MV-4-11 (cell line): Measurements from ENCODE around the gene ACSL5.
A peak's percentile ranks its signal among the peaks of the same experiment; 100 is the strongest.
"Not testable (repeated sequence)": the region's sequence is repeated elsewhere in the genome, so short reads cannot be mapped to it uniquely, and the experiment has no call there.

Source experiments
- DNase-seq: peaks from one replicate; lab custom pipeline; 2025; lab: John Stamatoyannopoulos, UW

The ACSL5 gene

GRCh38 chr10:112374724-112375541 is 1.0 kb downstream of the ACSL5 start:
- peak; percentile 26 for DNase-seq

DNA sequence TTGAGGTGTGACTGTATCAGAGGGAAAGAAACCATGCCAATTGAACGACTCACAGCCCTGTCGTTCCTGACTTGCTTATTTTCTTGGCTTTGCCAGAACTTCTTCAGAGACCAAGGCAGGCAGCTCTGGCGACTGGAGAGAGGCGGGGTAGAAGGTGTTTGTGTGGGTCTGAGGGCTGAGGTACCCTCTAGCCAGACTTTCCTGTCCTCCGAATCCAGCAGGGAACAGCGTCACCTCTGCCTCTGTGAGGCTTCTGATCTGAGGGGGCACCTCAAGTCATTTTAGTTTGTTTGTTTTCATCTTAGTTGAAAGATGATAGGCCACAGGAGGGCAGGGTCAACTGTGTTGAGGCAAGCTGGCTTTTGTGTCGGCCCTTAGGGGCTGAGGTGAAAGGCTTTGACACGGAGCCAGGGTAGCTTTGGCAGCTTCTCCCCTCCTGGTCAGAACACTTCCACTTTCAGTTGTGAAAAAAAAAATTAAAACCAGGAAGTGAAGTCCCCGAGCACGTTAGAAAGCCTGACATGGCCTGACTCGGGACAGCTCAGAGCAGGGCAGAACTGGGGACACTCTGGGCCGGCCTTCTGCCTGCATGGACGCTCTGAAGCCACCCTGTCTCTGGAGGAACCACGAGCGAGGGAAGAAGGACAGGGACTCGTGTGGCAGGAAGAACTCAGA is 1.9 kb downstream of the ACSL5 start:
- DNase-seq, result peak; percentile 82

GRCh38 chr10:112376396-112376790 is 2.5 kb downstream of the ACSL5 start:
- no peak for DNase-seq

DNA sequence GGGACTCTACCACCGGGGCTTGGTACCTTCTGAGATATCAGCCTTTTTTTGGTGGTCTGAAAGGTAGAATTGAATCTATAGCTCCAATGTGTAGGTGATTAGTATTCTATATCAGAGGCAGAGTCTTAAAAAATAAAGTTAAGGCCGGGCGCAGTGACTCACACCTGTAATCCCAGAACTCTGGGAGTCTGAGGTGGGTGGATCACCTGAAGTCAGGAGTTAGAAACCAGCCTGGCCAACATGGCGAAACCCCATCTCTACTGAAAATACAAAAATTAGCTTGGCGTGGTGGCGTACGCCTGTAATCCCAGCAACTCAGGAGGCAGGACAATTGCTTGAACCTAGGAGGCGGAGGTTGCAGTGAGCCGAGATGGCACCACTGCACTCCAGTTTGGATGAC is 3.2 kb downstream of the ACSL5 start:
- DNase-seq, result not testable (repeated sequence)

GRCh38 chr10:112379635-112380296 is 5.8 kb downstream of the ACSL5 start:
- DNase-seq, result no peak

GRCh38 chr10:112382515-112383235 is 8.8 kb downstream of the ACSL5 start:
- DNase-seq, result no peak

- no peak for DNase-seq
Observed at GRCh38 chr10:112383325-112383724, 9.4 kb downstream of the ACSL5 start.

DNA sequence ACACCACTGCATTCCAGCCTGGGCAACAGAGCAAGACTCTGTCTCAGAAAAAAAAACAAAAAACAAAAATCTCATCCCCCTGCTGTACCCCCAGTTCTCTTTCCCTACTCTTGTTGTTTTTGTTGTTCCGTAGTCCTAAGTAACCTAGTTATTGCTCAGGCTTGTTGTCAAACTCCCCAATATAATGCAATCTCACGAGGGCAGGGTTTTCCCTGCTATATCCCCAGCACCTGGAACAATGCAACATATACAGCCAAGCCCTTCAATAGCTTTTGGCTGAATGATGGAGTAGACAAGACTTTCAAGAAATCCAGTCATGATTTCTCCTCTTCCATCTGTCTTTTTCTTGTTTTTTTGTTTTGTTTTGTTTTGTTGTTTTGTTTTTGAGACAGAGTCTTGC is 10.2 kb downstream of the ACSL5 start:
- no peak for DNase-seq

GRCh38 chr10:112385201-112385600 is 11.3 kb downstream of the ACSL5 start:
- DNase-seq, result no peak

DNA sequence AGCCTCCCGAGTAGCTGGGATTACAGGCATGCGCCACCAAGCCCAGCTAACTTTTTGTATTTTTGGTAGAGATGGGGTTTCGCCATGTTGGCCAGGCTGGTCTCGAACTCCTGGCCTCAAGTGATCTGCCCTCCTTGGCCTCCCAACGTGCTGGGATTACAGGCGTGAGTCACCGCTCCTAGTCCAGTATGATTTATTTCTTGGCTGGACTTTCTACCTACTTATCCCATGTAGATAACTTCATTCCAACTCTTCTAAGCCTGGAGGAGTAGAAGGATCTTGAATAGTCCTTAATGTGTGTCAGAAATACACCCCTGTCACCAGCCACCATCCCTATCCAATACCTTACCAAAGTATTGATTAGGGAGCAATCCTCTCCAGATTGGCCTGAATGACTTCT is 14.1 kb downstream of the ACSL5 start:
- not testable (repeated sequence) for DNase-seq

DNA sequence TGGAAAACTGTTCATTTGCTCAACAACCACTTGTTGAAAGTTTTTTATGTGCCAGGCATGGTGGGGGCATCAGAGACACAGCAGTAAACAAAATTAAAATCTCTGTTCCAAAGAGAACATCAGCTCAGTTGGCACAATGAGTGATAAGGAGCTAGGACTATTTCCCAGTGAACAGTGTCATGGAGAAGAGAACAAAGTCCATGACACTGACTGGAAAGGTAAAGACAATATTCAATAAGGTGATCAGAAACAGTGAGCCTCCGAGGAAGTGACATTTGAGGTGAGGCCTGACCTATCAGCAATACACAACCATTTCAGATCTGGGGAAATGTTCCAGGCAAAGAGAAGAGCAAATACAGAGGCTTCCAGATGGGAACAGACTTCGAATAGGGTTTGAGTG is 14.6 kb downstream of the ACSL5 start:
- DNase-seq, result no peak

- peak; percentile 90 for DNase-seq
Observed at GRCh38 chr10:112389271-112389822, 15.4 kb downstream of the ACSL5 start.

DNA sequence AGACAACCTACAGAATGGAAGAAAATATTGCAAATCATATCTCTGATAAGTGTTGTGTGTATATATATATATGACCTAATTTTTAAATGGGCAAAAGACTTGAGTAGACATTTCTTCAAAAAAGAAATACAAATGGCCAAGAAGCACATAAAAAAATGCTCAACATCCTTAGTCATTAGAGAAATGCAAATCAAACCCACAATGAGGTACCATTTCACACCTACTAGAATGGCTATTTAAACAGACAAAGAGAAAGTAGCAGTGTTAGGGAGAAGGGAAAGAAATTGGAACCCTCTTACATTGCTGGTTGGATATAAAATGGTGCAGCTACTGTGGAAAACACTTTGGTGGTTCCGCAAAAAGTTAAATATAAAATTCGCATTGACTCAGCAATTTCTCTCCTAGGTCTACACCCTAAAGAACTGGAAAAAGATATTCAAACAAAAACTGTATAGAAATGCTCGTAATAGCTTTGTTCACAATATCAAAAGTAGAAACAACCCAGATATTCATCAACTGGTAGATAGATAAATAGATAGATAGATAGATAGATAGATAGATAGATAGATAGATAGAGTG is 16.3 kb downstream of the ACSL5 start:
- DNase-seq, result no peak

DNA sequence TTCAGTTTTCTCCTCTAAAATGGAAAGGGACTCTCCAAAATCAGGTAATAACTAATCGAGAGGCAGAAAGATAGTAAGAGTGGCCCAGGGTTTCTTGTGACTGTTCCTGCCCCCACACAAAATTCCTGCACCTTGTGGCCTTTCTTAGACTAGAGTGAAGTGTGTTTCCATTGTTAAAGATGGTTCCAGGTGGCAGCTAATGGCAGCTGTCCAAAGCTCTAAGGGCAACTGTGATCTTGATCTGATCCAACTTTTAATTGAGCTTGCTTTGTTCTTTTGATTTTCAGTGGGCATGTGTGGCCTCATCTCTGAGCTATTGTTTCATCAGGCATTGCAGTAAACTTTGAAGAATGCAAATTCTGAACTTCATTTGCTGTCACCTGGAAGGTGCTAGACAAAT is 19.4 kb downstream of the ACSL5 start:
- no peak for DNase-seq

DNA sequence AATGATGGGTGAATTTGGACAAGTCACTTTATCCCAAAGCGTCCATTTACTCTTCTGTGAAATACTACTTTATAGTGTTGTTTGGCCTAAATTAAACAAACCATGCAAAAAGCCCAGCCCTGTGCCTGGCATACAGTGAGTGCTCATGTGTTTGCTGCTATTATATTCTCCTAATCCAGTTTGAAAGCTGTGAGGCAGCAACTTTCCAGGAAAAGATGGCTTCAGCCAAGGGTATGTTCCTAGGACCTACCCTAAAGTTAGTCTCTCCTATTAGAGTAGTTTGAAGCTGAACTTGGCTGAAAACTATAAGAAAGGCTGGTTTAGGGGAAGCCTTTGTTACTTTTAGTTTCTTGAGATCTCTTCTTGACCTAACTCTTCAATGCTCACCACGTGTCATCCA is 19.9 kb downstream of the ACSL5 start:
- DNase-seq, result no peak

DNA sequence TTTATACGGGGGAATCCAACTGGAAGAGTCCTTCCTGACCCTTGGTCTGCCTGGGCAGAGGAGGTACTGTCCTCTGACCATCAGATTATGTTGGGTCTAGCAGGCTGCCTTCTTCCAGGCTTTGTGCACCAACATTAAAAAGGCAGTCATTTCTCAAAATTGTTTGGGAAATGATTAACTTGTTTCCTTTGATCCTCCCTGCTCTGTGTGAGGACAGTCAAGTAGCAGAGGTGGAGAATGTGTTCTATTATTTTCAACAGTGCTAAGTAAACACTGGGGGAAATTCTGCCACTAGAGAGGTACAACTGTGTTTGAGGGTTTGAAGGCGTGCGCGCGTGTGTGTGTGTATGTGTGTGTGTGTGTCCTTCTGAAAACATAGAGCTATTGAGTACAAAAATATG is 20.6 kb downstream of the ACSL5 start:
- no peak for DNase-seq

- no peak for DNase-seq
Observed at GRCh38 chr10:112395809-112396530, 22.1 kb downstream of the ACSL5 start.

DNA sequence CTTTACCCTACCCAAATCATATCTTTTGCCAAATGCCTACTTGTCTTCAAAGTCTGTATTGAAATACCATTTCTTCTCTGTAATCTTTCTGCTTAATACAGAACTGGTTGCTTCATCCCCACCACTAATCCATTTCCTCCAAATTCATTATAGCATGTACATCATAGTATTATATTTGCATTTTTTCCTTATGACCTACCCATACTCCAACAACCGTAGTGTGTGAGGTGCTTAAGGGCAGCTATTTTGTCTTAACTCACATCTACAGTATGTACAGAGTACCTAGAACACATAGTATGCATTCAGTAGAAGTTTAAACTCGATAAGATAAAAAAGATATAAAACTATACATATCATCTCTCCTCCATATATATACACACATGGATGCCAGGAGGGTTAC is 23.7 kb downstream of the ACSL5 start:
- DNase-seq, result no peak

GRCh38 chr10:112402917-112403316 is 29.0 kb downstream of the ACSL5 start:
- no peak for DNase-seq

DNA sequence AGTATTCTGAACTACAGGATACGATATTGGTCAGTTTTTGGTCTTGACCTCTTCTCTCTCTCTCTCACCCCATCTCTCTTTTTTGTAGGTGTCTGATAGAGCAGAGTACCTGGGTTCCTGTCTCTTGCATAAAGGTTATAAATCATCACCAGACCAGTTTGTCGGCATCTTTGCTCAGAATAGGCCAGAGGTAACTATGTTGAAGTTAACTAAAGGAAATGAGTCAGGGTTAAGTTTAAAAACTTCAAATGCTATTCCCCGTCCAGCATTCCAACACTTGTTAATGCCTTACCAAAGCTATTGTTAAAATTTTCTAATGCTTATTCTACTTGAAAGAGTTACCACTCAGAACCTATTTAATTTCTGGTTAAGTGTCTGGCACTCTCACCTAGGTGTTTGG is 30.7 kb downstream of the ACSL5 start:
- DNase-seq, result no peak

- not testable (repeated sequence) for DNase-seq
Observed at GRCh38 chr10:112406806-112407205, 32.9 kb downstream of the ACSL5 start.
